Cardiac fibroblast (primary cell): ENCODE data around the gene USP40.
A peak's percentile ranks its signal among the peaks of the same experiment; 100 is the strongest.

ENCODE experiments used
- DNase-seq, 2 donors: peaks; one replicate each; pipeline versions ENCODE4 v3.0.0 to v3.0.0-alpha.2; 2010; ENCODE audit warnings: low read depth in 2 of 2
- H3K4me3 ChIP-seq, 2 donors: replicated peaks in 1 of 2; 1 replicate in 1 of 2; 2 replicates in 1 of 2; pipeline ENCODE4 v1.5.1; 2011; ENCODE audit warnings: low read depth in 2 of 2, low read length in 2 of 2, mild to moderate bottlenecking in 2 of 2, moderate library complexity in 1 of 2
- TF ChIP-seq, protein P1 (sequence below): IDR thresholded peaks from one replicate; pipeline ENCODE4 v1.5.1; 2011; ENCODE audit warnings: low read depth, mild to moderate bottlenecking, low read length, inconsistent platforms

The USP40 gene

DNA sequence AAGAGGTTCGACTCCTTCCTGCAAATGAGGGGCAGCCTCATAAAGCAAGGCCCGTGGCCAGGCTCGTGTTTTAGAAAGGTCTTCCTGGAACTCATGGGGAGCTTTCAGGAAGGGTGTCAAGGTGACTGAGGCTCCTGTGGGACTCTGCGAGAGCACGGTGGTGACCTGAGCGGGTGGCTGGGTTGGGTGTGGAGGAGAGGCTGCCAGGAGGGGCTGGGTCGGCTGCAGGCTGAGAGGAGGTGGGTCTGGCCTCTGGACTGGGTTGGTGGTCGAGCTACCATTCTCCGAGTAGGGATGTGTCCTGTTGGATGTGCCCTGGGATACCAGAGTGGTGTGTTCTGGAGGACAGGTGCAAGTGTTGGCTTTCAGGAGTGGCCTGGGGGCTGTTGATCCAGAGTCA, 125.9 kb downstream of the USP40 start:
- TF ChIP-seq, protein P1, sequence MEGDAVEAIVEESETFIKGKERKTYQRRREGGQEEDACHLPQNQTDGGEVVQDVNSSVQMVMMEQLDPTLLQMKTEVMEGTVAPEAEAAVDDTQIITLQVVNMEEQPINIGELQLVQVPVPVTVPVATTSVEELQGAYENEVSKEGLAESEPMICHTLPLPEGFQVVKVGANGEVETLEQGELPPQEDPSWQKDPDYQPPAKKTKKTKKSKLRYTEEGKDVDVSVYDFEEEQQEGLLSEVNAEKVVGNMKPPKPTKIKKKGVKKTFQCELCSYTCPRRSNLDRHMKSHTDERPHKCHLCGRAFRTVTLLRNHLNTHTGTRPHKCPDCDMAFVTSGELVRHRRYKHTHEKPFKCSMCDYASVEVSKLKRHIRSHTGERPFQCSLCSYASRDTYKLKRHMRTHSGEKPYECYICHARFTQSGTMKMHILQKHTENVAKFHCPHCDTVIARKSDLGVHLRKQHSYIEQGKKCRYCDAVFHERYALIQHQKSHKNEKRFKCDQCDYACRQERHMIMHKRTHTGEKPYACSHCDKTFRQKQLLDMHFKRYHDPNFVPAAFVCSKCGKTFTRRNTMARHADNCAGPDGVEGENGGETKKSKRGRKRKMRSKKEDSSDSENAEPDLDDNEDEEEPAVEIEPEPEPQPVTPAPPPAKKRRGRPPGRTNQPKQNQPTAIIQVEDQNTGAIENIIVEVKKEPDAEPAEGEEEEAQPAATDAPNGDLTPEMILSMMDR: no peak
- no peak for DNase-seq
- H3K4me3 ChIP-seq: no peak overlapping the region

- no peak for DNase-seq
- no peak overlapping the region for H3K4me3 ChIP-seq
- TF ChIP-seq, protein P1: no peak
Observed at GRCh38 chr2:233440314-233440713, 126.3 kb downstream of the USP40 start.

DNA sequence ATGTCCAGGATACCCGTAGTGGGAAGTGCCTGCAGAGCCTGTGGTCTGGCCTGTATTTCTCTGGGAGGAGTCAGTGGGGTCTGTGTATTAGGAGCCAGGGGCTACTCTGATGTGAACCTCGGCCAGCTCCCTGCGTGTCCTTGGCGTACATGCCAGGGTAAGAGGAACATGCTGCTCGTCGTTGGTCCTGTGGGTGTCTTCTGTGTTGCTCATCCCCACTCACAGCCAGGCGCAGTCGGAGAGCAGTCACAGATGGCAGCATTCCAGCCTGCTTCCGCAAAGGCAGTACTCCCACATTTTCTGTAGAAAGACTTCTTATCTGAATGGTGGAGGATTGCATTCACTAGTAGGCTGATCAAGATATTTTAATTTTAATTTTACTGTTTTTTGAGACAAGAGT, 127.4 kb downstream of the USP40 start:
- DNase-seq: peak; percentile 66 to 79
- TF ChIP-seq, protein P1: no peak
- no peak overlapping the region for H3K4me3 ChIP-seq

DNA sequence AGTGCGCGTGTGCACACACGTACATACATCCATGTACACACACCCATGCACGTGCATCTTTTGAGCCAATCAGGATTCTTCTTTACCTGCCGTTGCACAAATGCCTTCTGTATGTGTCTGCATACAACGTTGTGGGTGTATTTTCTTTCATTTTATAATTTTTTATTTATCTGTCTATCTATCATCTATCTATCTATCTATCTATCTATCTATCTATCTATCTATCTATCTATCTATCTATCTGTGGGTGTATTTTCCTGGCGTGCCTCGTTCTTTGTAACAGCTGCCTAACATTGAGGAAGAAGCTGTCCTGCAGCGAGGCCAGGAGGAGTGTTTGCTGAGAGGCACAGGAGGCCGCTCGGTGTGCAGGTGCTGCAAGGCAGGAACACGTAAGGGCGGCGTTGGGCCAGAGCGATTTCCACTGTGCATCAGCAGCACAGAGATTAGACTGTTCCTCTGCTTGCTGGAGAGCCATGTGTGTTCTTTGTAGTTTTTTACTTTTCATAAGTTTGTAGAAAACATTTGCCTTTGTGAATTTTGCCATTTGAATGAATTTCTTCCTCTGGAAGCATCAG, 127.9 kb downstream of the USP40 start:
- TF ChIP-seq, protein P1: no peak
- no peak overlapping the region for H3K4me3 ChIP-seq
- no peak for DNase-seq

GRCh38 chr2:233437439-233437955, 129.1 kb downstream of the USP40 start:
- TF ChIP-seq, protein P1: no peak
- H3K4me3 ChIP-seq: no peak overlapping the region
- DNase-seq: no peak

DNA sequence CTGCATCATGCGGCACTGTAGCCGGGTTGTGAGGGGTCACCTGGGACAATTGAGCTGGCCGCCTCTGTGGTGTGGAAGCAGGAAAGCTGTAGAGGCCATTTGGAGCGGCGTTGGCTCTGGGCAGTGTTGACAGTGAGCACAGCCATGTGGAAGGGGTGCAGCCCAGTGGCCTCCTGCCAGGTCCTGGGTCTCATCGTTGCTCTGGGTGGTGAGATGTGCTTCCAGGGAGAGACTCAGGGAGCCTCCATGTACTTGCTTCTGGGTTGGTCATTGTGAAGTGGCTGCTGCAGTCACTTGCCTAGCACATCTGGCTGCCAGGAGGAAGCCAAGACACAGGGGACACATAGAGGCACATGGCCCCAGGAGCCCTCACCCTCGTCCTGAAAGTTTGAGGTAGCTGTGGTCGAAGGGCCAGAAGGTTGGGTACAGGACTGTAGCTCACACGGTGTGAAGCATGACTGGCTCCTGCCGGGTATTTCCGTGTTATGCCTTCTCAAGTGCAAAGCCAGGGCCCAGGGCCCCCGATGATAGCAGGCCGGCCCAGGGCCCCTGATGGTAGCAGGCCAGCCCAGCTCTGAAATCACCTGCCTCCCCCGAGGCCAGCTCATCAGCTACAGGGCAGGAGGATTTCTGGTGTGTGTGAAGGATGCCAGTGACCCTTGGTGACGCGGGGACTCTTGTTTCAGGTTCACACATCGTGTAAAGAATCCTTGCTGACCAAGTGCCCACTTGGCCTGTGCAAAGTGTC, 129.7 kb downstream of the USP40 start:
- no peak for DNase-seq
- H3K4me3 ChIP-seq: no peak overlapping the region
- TF ChIP-seq, protein P1: no peak
